Globus pallidus (tissue), 1 donor: ENCODE results near the gene RRP7A.
"Not testable (repeated sequence)": the region's sequence is repeated elsewhere in the genome, so short reads cannot be mapped to it uniquely, and the experiment has no call there.

Source experiments
- DNase-seq: peaks from one replicate; pipeline ENCODE4 v3.0.0-alpha.2; 2015; ENCODE audit warnings: low spot score

The RRP7A gene

DNA sequence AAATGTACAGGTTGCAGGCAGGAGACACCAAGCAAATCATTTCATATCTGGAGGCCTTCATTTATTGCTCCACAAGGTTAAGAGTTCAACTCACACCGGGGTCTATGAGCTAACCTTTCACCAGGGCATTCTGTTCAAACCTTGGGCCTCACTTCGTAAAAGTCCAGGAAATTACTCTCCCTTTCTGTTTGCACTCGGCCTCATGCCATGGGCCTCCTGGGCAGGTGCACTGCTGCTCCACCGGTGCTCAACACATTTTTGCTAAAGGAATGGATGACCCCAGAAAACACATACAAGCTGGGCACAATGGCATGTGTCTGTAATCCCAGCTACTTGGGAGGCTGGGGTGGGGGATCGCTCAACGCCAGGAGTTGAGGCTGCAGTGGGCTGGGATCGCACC lies 16.6 kb upstream of the RRP7A start:
- DNase-seq: no peak

- not testable (repeated sequence) for DNase-seq
Observed at GRCh38 chr22:42535082-42535731, 15.6 kb upstream of the RRP7A start.

DNA sequence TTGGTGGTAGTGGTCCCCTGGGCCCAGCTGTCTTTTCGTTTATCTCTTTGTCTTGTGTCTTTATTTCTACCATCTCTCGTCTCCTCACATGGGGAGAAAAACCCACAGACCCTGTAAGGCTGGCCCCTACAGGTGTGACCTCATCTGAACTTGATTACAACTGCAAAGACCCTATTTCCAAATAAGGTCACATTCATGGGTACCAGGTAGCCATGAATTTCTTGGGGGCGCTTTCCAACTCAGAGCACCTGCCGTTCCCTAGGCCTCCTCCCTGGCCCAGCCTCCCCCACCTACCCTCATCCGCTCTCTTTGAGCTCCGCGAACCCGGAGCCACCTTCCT lies 14.0 kb upstream of the RRP7A start:
- no peak for DNase-seq

DNA sequence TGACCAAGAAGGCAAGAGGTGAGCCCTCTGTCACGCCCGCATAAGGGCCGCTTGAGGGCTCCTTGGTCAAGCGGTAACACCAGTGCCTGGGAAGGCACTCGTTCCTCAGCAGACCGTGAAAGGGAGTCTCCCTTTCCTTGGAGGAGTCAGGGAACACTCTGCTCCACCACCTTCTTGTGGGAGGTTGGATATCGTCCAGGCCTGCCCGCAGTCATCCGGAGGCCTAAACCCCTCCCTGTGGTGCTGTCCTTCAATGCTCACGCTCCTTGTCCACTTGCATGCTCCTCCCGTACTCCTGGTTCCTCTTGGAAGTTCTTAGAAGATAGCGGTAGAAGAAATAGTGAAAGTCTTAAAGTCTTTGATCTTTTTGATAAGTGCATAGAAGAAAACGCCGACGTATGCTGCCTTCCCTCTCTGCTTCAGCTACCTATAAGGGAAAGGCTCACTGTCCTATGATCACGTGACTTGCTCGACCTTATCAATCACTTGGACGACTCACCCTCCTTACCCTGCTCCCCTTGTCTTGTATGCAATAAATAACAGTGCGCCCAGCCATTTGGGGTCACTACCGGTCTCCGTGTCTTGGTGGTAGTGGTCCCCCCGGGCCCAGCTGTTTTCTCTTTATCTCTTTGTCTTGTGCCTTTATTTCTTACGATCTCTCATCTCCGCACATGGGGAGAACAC lies 11.9 kb upstream of the RRP7A start:
- not testable (repeated sequence) for DNase-seq

DNA sequence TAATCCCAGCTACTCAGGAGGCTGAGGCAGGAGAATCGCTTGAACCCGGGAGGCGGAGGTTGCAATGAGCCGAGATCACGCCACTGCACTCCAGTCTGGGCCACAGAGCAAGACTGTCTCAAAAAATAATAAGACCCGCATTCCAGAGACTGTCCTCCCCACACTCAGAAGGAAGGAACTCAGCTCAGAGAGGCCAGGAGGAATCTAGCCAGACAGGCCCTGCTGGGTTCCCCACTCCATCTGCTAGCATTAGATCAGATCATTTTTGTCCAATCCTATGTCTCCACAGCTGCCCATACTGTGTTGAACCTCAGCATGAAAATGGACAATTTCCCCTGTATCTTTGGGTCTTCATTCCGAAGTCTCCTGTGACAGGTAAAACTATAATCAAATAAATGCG lies 9.8 kb upstream of the RRP7A start:
- not testable (repeated sequence) for DNase-seq

GRCh38 chr22:42528591-42529307 lies 9.2 kb upstream of the RRP7A start:
- no peak for DNase-seq

- DNase-seq: no peak
Observed at GRCh38 chr22:42522546-42522945, 3.0 kb upstream of the RRP7A start.

GRCh38 chr22:42521228-42521546 lies 1.6 kb upstream of the RRP7A start:
- no peak for DNase-seq

GRCh38 chr22:42518638-42519524 lies 715 bp downstream of the RRP7A start:
- DNase-seq: not testable (repeated sequence)

- DNase-seq: not testable (repeated sequence)
Observed at GRCh38 chr22:42517103-42517502, 2.5 kb downstream of the RRP7A start.

- no peak for DNase-seq
Observed at GRCh38 chr22:42515896-42516295, 3.7 kb downstream of the RRP7A start.

DNA sequence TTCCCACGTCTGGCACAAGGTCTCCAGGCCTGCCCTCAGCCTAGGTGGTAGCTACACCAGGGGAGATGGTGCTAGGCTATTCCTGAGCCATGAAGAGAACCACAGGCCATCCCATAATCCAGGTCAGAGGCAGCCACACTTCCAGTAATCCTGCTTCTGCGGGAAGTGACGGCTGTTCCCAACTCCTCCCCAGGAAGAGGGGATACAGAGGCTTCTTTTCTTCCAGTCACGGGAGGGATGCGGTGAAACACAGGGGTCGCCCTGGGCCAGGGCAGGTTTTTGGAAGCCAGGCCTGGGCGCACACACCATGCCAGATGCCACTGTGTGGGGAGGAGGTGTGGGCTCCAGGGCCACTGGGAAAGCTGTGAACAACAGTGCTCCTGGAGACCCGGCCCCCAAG lies 4.3 kb downstream of the RRP7A start:
- DNase-seq: not testable (repeated sequence)

DNA sequence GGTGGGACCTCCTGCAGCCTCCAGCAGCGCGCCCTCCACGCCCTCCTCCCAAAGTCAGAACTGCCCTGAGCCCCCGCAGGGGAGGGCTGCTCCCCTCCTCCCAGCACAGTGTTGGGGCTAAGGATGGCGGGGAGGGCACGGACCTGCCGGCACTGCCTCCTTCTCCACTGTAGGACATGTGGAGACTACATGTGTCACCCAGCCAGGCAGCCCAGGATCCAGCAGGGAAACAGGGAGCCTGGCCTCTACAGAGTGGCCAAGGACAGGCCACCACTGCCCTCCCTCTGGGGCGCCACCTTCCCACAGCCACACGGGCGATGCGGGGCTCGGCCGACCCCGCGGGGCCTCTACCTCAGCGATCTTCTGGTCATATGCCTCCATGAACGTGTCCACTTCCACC lies 5.3 kb downstream of the RRP7A start:
- DNase-seq: not testable (repeated sequence)

DNA sequence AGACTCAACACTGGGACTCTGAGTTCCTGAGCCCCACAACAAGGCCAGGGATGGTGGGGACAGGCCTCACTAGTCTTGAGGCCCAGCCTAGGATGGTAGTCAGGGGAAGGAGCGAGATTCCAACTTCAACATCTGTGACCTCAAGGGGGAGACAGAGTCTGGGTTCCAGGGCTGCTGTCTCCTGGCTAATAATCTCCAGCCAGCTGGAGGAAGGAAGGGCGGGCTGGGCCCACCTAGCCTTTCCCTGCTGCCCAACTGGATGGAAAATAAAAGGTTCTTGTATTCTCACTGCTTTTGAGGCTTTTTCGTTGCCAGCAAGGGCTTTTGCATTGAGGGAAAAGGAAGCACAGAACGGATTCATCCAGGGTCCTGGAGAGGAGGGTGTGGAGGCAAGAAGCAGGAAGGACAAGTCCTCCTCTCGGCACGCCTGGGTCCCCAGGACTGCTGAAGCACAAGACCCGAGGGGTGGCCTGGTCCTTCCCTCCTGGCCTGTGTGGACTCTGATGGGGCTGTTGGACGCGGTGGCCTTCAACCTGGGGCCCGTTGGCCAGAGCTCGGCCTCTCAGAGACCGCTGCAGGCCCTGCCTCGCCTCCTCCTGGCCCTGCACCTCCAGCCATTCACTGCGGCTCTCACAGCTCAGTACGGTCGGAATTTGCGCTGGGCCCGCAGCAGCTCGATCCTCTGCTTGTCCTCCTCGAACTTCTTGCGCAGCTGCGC lies 7.2 kb downstream of the RRP7A start:
- DNase-seq: not testable (repeated sequence)

- DNase-seq: no peak
Observed at GRCh38 chr22:42511401-42511891, 8.2 kb downstream of the RRP7A start.

GRCh38 chr22:42509548-42509947 lies 10.0 kb downstream of the RRP7A start:
- no peak for DNase-seq

GRCh38 chr22:42508975-42509364 lies 10.6 kb downstream of the RRP7A start:
- DNase-seq: not testable (repeated sequence)

- not testable (repeated sequence) for DNase-seq
Observed at GRCh38 chr22:42508327-42508974, 11.1 kb downstream of the RRP7A start.

DNA sequence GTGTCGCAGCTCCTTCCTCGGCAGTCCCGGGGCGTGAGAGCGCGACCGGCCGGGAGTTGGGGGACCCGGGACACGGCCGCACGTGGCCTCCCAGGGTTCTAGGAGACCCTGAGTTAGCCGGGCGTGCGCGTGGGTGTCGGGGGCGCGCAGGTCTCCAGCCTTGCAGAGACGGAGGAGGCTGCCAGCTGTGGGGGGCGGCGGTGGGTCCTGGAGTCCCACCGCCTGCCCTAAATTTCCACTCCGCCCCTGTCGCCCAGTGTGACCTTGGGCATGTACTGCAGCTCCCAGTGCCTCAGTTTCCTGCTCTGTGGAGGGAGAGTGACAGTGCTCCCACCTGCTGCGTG lies 18.8 kb downstream of the RRP7A start:
- DNase-seq: no peak

- DNase-seq: peak; percentile 86
Observed at GRCh38 chr22:42500161-42500835, 19.3 kb downstream of the RRP7A start.

- DNase-seq: not testable (repeated sequence)
Observed at GRCh38 chr22:42499773-42500160, 19.8 kb downstream of the RRP7A start.
